ENCODE results near the gene RAE1.

- TF ChIP-seq GATA3 (IDR thresholded peaks at IDR 0.05; ENCODE audit: low read depth, low read length) (no peak), GATA2 (IDR thresholded peaks at IDR 0.05; ENCODE audit: low read depth, low read length) (no peak)
These were observed 49.9 kb downstream of the RAE1 start for GRCh38 chr20:57400821-57401564.
